Measurements from ENCODE around the gene LCN12. TPM values are rescaled to one million over a fixed set of nuclear protein-coding genes. Genes with fewer than 3 reads are reported as not detected.

Gene LCN12
- polyA plus RNA-seq, 1 donor from 2014 or later, result 2.9 TPM

DNA sequence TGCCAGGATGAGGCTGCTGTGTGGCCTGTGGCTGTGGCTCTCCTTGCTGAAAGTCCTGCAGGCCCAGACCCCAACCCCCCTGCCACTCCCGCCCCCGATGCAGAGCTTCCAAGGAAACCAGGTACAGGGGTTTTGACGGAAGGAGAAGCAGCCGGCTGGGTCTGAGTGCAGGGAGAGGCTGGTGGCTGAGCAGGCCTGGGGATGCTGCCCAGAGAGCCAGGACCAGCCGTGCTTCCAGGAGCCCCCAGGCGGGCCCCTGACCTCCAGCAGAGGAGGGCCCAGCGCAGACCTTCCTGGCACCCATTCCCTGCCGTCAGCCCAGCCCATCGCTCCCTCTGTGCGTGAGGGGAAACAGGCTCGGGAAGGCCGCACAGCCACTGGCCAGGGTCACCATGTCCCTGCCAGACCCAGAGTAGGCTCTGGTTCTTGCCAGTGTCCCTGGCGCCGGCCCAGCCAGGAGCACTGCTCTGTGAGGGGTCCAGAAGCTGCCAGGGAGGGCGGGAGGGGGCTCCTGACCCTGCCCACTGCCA lies 313 bp downstream of the LCN12 start:
- H3K4me3 ChIP-seq (ENCODE audit: low read length), result no peak overlapping the region
- H3K9me2 ChIP-seq (ENCODE audit: insufficient read depth, low read length), result no peaks in the 10 kb centered on the region
- no peaks in the 10 kb centered on the region for H3K36me3 ChIP-seq (ENCODE audit: insufficient read depth, low read length)
- H3K4me2 ChIP-seq (ENCODE audit: low read length), result no peak overlapping the region
- no peaks in the 10 kb centered on the region for H3K79me2 ChIP-seq (replicated peaks; ENCODE audit: insufficient read depth, low read length)
- H3K27me3 ChIP-seq (ENCODE audit: insufficient read depth, low read depth, low read length), result no peaks in the 10 kb centered on the region
- H3K9ac ChIP-seq (ENCODE audit: low read length), result no peak overlapping the region
- H3K9me3 ChIP-seq (ENCODE audit: low read length), result no peaks in the 10 kb centered on the region
- H2AFZ ChIP-seq (ENCODE audit: low read depth, low read length), result no peak overlapping the region
- no peak for TF ChIP-seq TAF1 (IDR thresholded peaks at IDR 0.05; ENCODE audit: low read depth)
- TF ChIP-seq RAD21 (conservative IDR thresholded peaks at IDR 0.05), result no peak
- TF ChIP-seq EZH2 (IDR thresholded peaks at IDR 0.05; ENCODE audit: borderline replicate concordance, insufficient read depth, low read length, poor library complexity, severe bottlenecking), result no peak
- TF ChIP-seq MXI1 (conservative IDR thresholded peaks at IDR 0.05; ENCODE audit: poor library complexity, severe bottlenecking), result no peak
- no peak for TF ChIP-seq EP300 (conservative IDR thresholded peaks at IDR 0.05; ENCODE audit: poor library complexity, severe bottlenecking)
- no peak for TF ChIP-seq POLR2AphosphoS5 (IDR thresholded peaks at IDR 0.05)
- TF ChIP-seq, protein P1, sequence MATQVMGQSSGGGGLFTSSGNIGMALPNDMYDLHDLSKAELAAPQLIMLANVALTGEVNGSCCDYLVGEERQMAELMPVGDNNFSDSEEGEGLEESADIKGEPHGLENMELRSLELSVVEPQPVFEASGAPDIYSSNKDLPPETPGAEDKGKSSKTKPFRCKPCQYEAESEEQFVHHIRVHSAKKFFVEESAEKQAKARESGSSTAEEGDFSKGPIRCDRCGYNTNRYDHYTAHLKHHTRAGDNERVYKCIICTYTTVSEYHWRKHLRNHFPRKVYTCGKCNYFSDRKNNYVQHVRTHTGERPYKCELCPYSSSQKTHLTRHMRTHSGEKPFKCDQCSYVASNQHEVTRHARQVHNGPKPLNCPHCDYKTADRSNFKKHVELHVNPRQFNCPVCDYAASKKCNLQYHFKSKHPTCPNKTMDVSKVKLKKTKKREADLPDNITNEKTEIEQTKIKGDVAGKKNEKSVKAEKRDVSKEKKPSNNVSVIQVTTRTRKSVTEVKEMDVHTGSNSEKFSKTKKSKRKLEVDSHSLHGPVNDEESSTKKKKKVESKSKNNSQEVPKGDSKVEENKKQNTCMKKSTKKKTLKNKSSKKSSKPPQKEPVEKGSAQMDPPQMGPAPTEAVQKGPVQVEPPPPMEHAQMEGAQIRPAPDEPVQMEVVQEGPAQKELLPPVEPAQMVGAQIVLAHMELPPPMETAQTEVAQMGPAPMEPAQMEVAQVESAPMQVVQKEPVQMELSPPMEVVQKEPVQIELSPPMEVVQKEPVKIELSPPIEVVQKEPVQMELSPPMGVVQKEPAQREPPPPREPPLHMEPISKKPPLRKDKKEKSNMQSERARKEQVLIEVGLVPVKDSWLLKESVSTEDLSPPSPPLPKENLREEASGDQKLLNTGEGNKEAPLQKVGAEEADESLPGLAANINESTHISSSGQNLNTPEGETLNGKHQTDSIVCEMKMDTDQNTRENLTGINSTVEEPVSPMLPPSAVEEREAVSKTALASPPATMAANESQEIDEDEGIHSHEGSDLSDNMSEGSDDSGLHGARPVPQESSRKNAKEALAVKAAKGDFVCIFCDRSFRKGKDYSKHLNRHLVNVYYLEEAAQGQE (IDR thresholded peaks at IDR 0.05; ENCODE audit: borderline replicate concordance), result no peak
- TF ChIP-seq, protein P2, sequence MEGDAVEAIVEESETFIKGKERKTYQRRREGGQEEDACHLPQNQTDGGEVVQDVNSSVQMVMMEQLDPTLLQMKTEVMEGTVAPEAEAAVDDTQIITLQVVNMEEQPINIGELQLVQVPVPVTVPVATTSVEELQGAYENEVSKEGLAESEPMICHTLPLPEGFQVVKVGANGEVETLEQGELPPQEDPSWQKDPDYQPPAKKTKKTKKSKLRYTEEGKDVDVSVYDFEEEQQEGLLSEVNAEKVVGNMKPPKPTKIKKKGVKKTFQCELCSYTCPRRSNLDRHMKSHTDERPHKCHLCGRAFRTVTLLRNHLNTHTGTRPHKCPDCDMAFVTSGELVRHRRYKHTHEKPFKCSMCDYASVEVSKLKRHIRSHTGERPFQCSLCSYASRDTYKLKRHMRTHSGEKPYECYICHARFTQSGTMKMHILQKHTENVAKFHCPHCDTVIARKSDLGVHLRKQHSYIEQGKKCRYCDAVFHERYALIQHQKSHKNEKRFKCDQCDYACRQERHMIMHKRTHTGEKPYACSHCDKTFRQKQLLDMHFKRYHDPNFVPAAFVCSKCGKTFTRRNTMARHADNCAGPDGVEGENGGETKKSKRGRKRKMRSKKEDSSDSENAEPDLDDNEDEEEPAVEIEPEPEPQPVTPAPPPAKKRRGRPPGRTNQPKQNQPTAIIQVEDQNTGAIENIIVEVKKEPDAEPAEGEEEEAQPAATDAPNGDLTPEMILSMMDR (IDR thresholded peaks at IDR 0.05; ENCODE audit: poor library complexity, severe bottlenecking), result no peak
- no peak for TF ChIP-seq SMC3 (conservative IDR thresholded peaks at IDR 0.05; ENCODE audit: poor library complexity)
- H4K20me1 ChIP-seq (ENCODE audit: insufficient read depth), result no peaks in the 10 kb centered on the region
- H3F3A ChIP-seq (ENCODE audit: insufficient read depth, low read length, poor library complexity, severe bottlenecking), result no peaks in the 10 kb centered on the region
- no peak overlapping the region for H3K27ac ChIP-seq (ENCODE audit: low read length)

DNA sequence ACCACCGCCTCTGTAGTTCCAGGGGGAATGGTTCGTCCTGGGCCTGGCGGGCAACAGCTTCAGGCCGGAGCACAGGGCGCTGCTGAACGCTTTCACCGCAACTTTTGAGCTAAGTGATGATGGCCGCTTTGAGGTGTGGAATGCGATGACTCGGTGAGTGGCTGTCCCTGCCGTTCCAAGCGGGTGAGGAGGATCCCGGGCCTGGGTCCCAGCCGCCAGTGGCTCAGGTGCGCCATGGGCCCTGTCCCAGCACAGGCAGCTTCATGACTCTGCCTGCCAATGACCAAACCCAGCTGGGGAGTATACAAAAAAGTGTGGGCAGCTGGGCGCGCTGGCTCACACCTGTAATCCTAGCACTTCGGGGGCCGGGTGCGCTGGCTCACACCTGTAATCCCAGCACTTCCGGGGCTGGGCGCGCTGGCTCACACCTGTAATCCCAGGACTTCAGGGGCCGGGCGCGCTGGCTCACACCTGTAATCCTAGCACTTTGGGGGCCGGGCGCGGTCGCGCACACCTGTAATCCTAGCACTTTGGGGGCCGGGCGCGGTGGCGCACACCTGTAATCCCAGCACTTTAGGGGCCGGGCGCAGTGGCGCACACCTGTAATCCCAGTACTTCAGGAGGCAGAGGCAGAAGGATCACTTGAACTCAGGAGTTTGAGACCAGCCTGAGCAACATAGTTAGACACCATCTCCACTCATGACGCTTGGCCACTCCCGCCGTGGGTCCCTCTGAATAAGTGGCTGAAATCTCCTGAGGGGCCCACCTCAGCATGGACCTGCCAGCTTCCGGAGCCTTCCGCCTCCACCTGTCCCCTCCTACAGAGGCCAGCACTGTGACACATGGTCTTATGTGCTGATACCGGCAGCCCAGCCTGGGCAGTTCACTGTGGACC lies 1.1 kb downstream of the LCN12 start:
- H3K9me3 ChIP-seq (ENCODE audit: low read length), result no peaks in the 10 kb centered on the region
- H3F3A ChIP-seq (ENCODE audit: insufficient read depth, low read length, poor library complexity, severe bottlenecking), result no peaks in the 10 kb centered on the region
- no peaks in the 10 kb centered on the region for H3K36me3 ChIP-seq (ENCODE audit: insufficient read depth, low read length)
- H2AFZ ChIP-seq (ENCODE audit: low read depth, low read length), result no peak overlapping the region
- no peaks in the 10 kb centered on the region for H3K79me2 ChIP-seq (replicated peaks; ENCODE audit: insufficient read depth, low read length)
- H3K27ac ChIP-seq (ENCODE audit: low read length), result no peak overlapping the region
- H3K4me2 ChIP-seq (ENCODE audit: low read length), result no peak overlapping the region
- TF ChIP-seq, protein P2 (IDR thresholded peaks at IDR 0.05; ENCODE audit: poor library complexity, severe bottlenecking), result no peak
- TF ChIP-seq POLR2AphosphoS5 (IDR thresholded peaks at IDR 0.05) (no peak), MXI1 (conservative IDR thresholded peaks at IDR 0.05; ENCODE audit: poor library complexity, severe bottlenecking) (no peak), TAF1 (IDR thresholded peaks at IDR 0.05; ENCODE audit: low read depth) (no peak), SMC3 (conservative IDR thresholded peaks at IDR 0.05; ENCODE audit: poor library complexity) (no peak), EP300 (conservative IDR thresholded peaks at IDR 0.05; ENCODE audit: poor library complexity, severe bottlenecking) (no peak), RAD21 (conservative IDR thresholded peaks at IDR 0.05) (no peak), EZH2 (IDR thresholded peaks at IDR 0.05; ENCODE audit: borderline replicate concordance, insufficient read depth, low read length, poor library complexity, severe bottlenecking) (no peak)
- TF ChIP-seq, protein P1 (IDR thresholded peaks at IDR 0.05; ENCODE audit: borderline replicate concordance), result no peak
- no peak overlapping the region for H3K4me3 ChIP-seq (ENCODE audit: low read length)
- no peaks in the 10 kb centered on the region for H4K20me1 ChIP-seq (ENCODE audit: insufficient read depth)
- no peaks in the 10 kb centered on the region for H3K27me3 ChIP-seq (ENCODE audit: insufficient read depth, low read depth, low read length)
- H3K9ac ChIP-seq (ENCODE audit: low read length), result no peak overlapping the region
- H3K9me2 ChIP-seq (ENCODE audit: insufficient read depth, low read length), result no peaks in the 10 kb centered on the region

Measured in neural cell (in vitro differentiated cells).